SK-N-SH treated with all-trans-retinoic acid at 6 μM for 48 hours (cell line): ENCODE results near the gene NUDT1.

Source experiments
- ATAC-seq: fragments of 200-7000 bp; cut with Tn5 transposase; 3 replicates; pipeline ENCODE4 v1.9.1; 2020; ENCODE audit warnings: mild to moderate bottlenecking, moderate library complexity
- BACH2 ChIP-seq: fragments of 250-450 bp; sonication (Bioruptor Pico); IDR thresholded peaks from 2 replicates; pipeline ENCODE4 v1.9.0; 2021; ENCODE audit warnings: mild to moderate bottlenecking, borderline replicate concordance
- CSDC2 ChIP-seq: fragments of 250-450 bp; sonication (Bioruptor Pico); IDR thresholded peaks from 2 replicates; pipeline ENCODE4 v1.5.0; 2020; ENCODE audit warnings: mild to moderate bottlenecking, moderate library complexity
- ESRRG ChIP-seq: fragments of 250-450 bp; sonication (Bioruptor Pico); IDR thresholded peaks from 2 replicates; pipeline ENCODE4 v1.6.1; 2021; ENCODE audit warnings: mild to moderate bottlenecking
- GLIS3 ChIP-seq: fragments of 250-450 bp; sonication (Bioruptor Pico); IDR thresholded peaks from 2 replicates; pipeline ENCODE4 v1.5.0; 2020; ENCODE audit warnings: mild to moderate bottlenecking, moderate library complexity
- OSR1 ChIP-seq: fragments of 250-450 bp; sonication (Bioruptor Pico); IDR thresholded peaks from 2 replicates; pipeline ENCODE4 v1.8.0; 2022; ENCODE audit warnings: moderate library complexity, mild to moderate bottlenecking, inconsistent platforms
- PATZ1 ChIP-seq: fragments of 250-450 bp; sonication (Bioruptor Pico); IDR thresholded peaks from 2 replicates; pipeline ENCODE4 v1.8.0; 2020; ENCODE audit warnings: mild to moderate bottlenecking, moderate library complexity, borderline replicate concordance
- PPARA ChIP-seq: fragments of 250-450 bp; sonication (Bioruptor Pico); IDR thresholded peaks from 2 replicates; pipeline ENCODE4 v1.5.0; 2020; ENCODE audit warnings: mild to moderate bottlenecking, borderline replicate concordance
- SNAI2 ChIP-seq: fragments of 250-450 bp; sonication (Bioruptor Pico); IDR thresholded peaks from 2 replicates; pipeline ENCODE4 v1.5.0; 2020; ENCODE audit warnings: mild to moderate bottlenecking, moderate library complexity
- TCF4 ChIP-seq: fragments of 250-450 bp; sonication (Bioruptor Pico); IDR thresholded peaks from 2 replicates; pipeline ENCODE4 v1.8.0; 2021; ENCODE audit warnings: mild to moderate bottlenecking, moderate library complexity, borderline replicate concordance
- TOX ChIP-seq: fragments of 250-450 bp; sonication (Bioruptor Pico); IDR thresholded peaks from 2 replicates; pipeline ENCODE4 v1.8.0; 2021; ENCODE audit warnings: mild to moderate bottlenecking, moderate library complexity, borderline replicate concordance
- ZC3H10 ChIP-seq: fragments of 250-450 bp; sonication (Bioruptor Pico); IDR thresholded peaks from 2 replicates; pipeline ENCODE4 v1.5.1; 2021; ENCODE audit warnings: mild to moderate bottlenecking, moderate library complexity
- ZFP3 ChIP-seq: fragments of 250-450 bp; sonication (Bioruptor Pico); IDR thresholded peaks from 2 replicates; pipeline ENCODE4 v1.5.0; 2020; ENCODE audit warnings: mild to moderate bottlenecking, moderate library complexity
- ZNF70 ChIP-seq: fragments of 450-650 bp; formaldehyde crosslinking; IDR thresholded peaks from 2 replicates; pipeline ENCODE4 v1.5.0; 2020; ENCODE audit warnings: mild to moderate bottlenecking, moderate library complexity
- ZNF8 ChIP-seq: fragments of 450-650 bp; formaldehyde crosslinking; IDR thresholded peaks from 2 replicates; pipeline ENCODE4 v1.5.0; 2020; ENCODE audit warnings: mild to moderate bottlenecking, moderate library complexity
- TF ChIP-seq, protein P1 (sequence below): fragments of 250-450 bp; sonication (Bioruptor Pico); IDR thresholded peaks from 2 replicates; pipeline ENCODE4 v1.5.0; 2020; ENCODE audit warnings: mild to moderate bottlenecking, moderate library complexity
- TF ChIP-seq, protein P2 (sequence below): fragments of 250-450 bp; sonication (Bioruptor Pico); IDR thresholded peaks from 2 replicates; pipeline ENCODE4 v1.8.0; 2021; ENCODE audit warnings: low read depth, mild to moderate bottlenecking, moderate library complexity, borderline replicate concordance
- TF ChIP-seq, protein P3 (sequence below): fragments of 250-450 bp; sonication (Bioruptor Pico); IDR thresholded peaks from 2 replicates; pipeline ENCODE4 v1.5.1; 2021; ENCODE audit warnings: mild to moderate bottlenecking, moderate library complexity
- TF ChIP-seq, protein P4 (sequence below): fragments of 250-450 bp; sonication (Bioruptor Pico); IDR thresholded peaks from 2 replicates; pipeline ENCODE4 v1.5.1; 2020; ENCODE audit warnings: low read depth, mild to moderate bottlenecking, moderate library complexity

The NUDT1 gene

GRCh38 chr7:2257651-2258050 lies 15.6 kb downstream of the NUDT1 start (continued):
- no peak for TF ChIP-seq OSR1 (CRISPR knock-in tag)
- no peak for TF ChIP-seq GLIS3 (CRISPR knock-in tag)
- no peak for TF ChIP-seq ZC3H10 (CRISPR knock-in tag)
- no peak for TF ChIP-seq CSDC2

DNA sequence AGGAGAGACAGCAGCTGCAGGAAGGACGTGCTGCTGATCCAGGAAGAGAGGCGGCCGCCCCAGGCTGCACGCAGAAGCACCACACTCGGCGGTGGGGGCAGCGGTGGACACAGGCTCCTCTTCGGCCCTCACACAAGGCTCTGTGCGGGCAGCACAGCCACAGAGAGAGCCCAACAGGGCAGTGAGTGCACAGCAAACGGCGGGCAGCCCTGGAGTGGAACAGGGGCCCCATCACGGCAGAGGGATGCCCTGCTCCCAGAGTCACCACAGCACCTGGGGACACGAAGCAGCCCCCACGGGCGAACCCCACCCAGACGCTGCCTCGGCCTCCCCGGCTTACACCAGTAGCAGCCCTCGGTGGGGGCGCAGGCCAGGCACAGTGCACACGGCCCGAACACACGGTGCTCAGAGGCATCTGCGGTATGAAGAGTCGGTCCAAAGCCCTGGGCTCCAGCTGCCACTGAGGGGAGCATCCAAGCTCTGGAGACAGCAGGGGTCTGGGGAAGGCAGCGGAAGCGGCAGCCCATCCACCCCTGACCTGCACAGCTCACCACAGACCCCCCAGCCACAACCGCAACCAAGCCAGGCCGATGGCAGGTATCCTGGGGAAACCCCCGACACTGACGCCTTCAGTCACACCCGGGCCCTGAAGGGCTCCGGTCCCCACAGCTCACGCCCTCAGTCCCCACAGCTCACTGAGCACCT lies 16.8 kb downstream of the NUDT1 start:
- TF ChIP-seq PATZ1 (no peak), SNAI2 (no peak), CSDC2 (no peak), OSR1 (CRISPR knock-in tag) (no peak), ZNF8 (CRISPR knock-in tag) (no peak), TOX (CRISPR knock-in tag) (no peak), ESRRG (CRISPR knock-in tag) (no peak), BACH2 (CRISPR knock-in tag) (no peak), TCF4 (CRISPR knock-in tag) (no peak), PPARA (CRISPR knock-in tag) (no peak)
- TF ChIP-seq, protein P1, sequence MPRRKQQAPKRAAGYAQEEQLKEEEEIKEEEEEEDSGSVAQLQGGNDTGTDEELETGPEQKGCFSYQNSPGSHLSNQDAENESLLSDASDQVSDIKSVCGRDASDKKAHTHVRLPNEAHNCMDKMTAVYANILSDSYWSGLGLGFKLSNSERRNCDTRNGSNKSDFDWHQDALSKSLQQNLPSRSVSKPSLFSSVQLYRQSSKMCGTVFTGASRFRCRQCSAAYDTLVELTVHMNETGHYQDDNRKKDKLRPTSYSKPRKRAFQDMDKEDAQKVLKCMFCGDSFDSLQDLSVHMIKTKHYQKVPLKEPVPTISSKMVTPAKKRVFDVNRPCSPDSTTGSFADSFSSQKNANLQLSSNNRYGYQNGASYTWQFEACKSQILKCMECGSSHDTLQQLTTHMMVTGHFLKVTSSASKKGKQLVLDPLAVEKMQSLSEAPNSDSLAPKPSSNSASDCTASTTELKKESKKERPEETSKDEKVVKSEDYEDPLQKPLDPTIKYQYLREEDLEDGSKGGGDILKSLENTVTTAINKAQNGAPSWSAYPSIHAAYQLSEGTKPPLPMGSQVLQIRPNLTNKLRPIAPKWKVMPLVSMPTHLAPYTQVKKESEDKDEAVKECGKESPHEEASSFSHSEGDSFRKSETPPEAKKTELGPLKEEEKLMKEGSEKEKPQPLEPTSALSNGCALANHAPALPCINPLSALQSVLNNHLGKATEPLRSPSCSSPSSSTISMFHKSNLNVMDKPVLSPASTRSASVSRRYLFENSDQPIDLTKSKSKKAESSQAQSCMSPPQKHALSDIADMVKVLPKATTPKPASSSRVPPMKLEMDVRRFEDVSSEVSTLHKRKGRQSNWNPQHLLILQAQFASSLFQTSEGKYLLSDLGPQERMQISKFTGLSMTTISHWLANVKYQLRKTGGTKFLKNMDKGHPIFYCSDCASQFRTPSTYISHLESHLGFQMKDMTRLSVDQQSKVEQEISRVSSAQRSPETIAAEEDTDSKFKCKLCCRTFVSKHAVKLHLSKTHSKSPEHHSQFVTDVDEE (CRISPR knock-in tag): no peak
- TF ChIP-seq, protein P2, sequence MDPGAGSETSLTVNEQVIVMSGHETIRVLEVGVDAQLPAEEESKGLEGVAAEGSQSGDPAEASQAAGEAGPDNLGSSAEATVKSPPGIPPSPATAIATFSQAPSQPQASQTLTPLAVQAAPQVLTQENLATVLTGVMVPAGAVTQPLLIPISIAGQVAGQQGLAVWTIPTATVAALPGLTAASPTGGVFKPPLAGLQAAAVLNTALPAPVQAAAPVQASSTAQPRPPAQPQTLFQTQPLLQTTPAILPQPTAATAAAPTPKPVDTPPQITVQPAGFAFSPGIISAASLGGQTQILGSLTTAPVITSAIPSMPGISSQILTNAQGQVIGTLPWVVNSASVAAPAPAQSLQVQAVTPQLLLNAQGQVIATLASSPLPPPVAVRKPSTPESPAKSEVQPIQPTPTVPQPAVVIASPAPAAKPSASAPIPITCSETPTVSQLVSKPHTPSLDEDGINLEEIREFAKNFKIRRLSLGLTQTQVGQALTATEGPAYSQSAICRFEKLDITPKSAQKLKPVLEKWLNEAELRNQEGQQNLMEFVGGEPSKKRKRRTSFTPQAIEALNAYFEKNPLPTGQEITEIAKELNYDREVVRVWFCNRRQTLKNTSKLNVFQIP (CRISPR knock-in tag): no peak
- TF ChIP-seq, protein P3, sequence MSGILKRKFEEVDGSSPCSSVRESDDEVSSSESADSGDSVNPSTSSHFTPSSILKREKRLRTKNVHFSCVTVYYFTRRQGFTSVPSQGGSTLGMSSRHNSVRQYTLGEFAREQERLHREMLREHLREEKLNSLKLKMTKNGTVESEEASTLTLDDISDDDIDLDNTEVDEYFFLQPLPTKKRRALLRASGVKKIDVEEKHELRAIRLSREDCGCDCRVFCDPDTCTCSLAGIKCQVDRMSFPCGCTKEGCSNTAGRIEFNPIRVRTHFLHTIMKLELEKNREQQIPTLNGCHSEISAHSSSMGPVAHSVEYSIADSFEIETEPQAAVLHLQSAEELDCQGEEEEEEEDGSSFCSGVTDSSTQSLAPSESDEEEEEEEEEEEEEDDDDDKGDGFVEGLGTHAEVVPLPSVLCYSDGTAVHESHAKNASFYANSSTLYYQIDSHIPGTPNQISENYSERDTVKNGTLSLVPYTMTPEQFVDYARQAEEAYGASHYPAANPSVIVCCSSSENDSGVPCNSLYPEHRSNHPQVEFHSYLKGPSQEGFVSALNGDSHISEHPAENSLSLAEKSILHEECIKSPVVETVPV (CRISPR knock-in tag): no peak
- no peak for ATAC-seq

- TF ChIP-seq ZNF70 (no peak), ZNF8 (CRISPR knock-in tag) (no peak), ESRRG (CRISPR knock-in tag) (no peak), GLIS3 (CRISPR knock-in tag) (no peak), ZFP3 (CRISPR knock-in tag) (no peak), TOX (CRISPR knock-in tag) (no peak), PATZ1 (no peak), CSDC2 (no peak)
- TF ChIP-seq, protein P4, sequence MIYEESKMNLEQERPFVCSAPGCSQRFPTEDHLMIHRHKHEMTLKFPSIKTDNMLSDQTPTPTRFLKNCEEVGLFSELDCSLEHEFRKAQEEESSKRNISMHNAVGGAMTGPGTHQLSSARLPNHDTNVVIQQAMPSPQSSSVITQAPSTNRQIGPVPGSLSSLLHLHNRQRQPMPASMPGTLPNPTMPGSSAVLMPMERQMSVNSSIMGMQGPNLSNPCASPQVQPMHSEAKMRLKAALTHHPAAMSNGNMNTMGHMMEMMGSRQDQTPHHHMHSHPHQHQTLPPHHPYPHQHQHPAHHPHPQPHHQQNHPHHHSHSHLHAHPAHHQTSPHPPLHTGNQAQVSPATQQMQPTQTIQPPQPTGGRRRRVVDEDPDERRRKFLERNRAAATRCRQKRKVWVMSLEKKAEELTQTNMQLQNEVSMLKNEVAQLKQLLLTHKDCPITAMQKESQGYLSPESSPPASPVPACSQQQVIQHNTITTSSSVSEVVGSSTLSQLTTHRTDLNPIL: no peak
- TF ChIP-seq, protein P3 (CRISPR knock-in tag): no peak
- TF ChIP-seq, all 23 proteins: peak for 0
- ATAC-seq: no peak
Measured at GRCh38 chr7:2259480-2259879, 17.5 kb downstream of the NUDT1 start.
